Neuronal stem cell (in vitro differentiated cells): ENCODE measurements around the gene TMED3.

Experiments
- DNase-seq: peaks from one replicate; pipeline ENCODE4 v3.0.0-alpha.2; 2013; ENCODE audit warnings: low spot score
- H2AFZ ChIP-seq: one replicate; pipeline ENCODE4 v1.6.1; 2013; ENCODE audit warnings: mild to moderate bottlenecking, low read length, inconsistent platforms
- H2AK5ac ChIP-seq: 2 replicates; pipeline ENCODE4 v1.6.1; 2013; ENCODE audit warnings: low read depth, mild to moderate bottlenecking, inconsistent platforms, low read length, moderate library complexity, mixed read lengths
- H2BK120ac ChIP-seq: 2 replicates; pipeline ENCODE4 v1.6.1; 2013; ENCODE audit warnings: low read depth, mild to moderate bottlenecking, inconsistent platforms, low read length, moderate library complexity, mixed read lengths
- H2BK12ac ChIP-seq: one replicate; pipeline ENCODE4 v1.6.1; 2013; ENCODE audit warnings: low read length, inconsistent platforms
- H2BK15ac ChIP-seq: 2 replicates; pipeline ENCODE4 v1.6.1; 2013; ENCODE audit warnings: mild to moderate bottlenecking, low read length, inconsistent platforms, mixed read lengths
- H2BK5ac ChIP-seq: one replicate; pipeline ENCODE4 v1.6.1; 2013; ENCODE audit warnings: inconsistent platforms, mild to moderate bottlenecking, low read length, moderate library complexity
- H3K14ac ChIP-seq: one replicate; pipeline ENCODE4 v1.6.1; 2013; ENCODE audit warnings: low read length, inconsistent platforms
- H3K18ac ChIP-seq: 2 replicates; pipeline ENCODE4 v1.6.1; 2013; ENCODE audit warnings: low read length, inconsistent platforms
- H3K23ac ChIP-seq: 2 replicates; pipeline ENCODE4 v1.6.1; 2013; ENCODE audit warnings: low read depth, mild to moderate bottlenecking, mixed read lengths, low read length, inconsistent platforms; ENCODE audit not compliant: poor library complexity
- H3K27ac ChIP-seq: replicated peaks from 3 replicates; pipeline ENCODE4 v1.5.1; 2013; ENCODE audit warnings: low read length, inconsistent platforms
- H3K27me3 ChIP-seq, 3 experiments: 2 replicates each; pipeline ENCODE4 v1.6.1; 2013; ENCODE audit warnings: low read length in 3 of 3, mild to moderate bottlenecking in 2 of 3, inconsistent platforms in 1 of 3, low read depth in 1 of 3, mixed read lengths in 1 of 3, moderate library complexity in 1 of 3; ENCODE audit not compliant: control insufficient read depth in 3 of 3, insufficient read depth in 3 of 3
- H3K36me3 ChIP-seq, 2 donors: replicated peaks in 1 of 2; 2 replicates each; pipeline ENCODE4 v1.6.1; 2013; ENCODE audit warnings: low read length in 2 of 2; ENCODE audit not compliant: control insufficient read depth in 2 of 2, insufficient read depth in 2 of 2
- H3K4ac ChIP-seq: 2 replicates; pipeline ENCODE4 v1.6.1; 2013; ENCODE audit warnings: inconsistent platforms, mild to moderate bottlenecking, low read length, moderate library complexity
- H3K4me1 ChIP-seq, 2 donors: 1 replicate in 1 of 2; 2 replicates in 1 of 2; pipeline ENCODE4 v1.6.1; 2013; ENCODE audit warnings: low read length in 2 of 2, low read depth in 1 of 2; ENCODE audit not compliant: control insufficient read depth in 2 of 2, insufficient read depth in 1 of 2
- H3K4me2 ChIP-seq: one replicate; pipeline ENCODE4 v1.6.1; 2013; ENCODE audit warnings: mild to moderate bottlenecking, low read length, inconsistent platforms; ENCODE audit not compliant: insufficient read depth, poor library complexity, severe bottlenecking
- H3K4me3 ChIP-seq, 2 donors: 2 replicates each; pipeline ENCODE4 v1.5.1; 2013; ENCODE audit warnings: low read length in 2 of 2, mild to moderate bottlenecking in 2 of 2, inconsistent platforms in 1 of 2, moderate library complexity in 1 of 2
- H3K79me1 ChIP-seq: one replicate; pipeline ENCODE4 v1.6.1; 2013; ENCODE audit warnings: low read depth, mild to moderate bottlenecking, inconsistent platforms, low read length, moderate library complexity
- H3K9ac ChIP-seq: one replicate; pipeline ENCODE4 v1.6.1; 2013; ENCODE audit warnings: mild to moderate bottlenecking, low read depth, low read length, inconsistent platforms; ENCODE audit not compliant: poor library complexity
- H3K9me3 ChIP-seq, 2 donors: replicated peaks in 1 of 2; 2 replicates each; pipeline versions ENCODE3 to v1.6.1; 2013; ENCODE audit warnings: low read length in 2 of 2, mild to moderate bottlenecking in 2 of 2, inconsistent platforms in 1 of 2, low read depth in 1 of 2, mixed read lengths in 1 of 2, moderate library complexity in 1 of 2; ENCODE audit not compliant: control insufficient read depth in 2 of 2, insufficient read depth in 1 of 2
- H4K8ac ChIP-seq: one replicate; pipeline ENCODE4 v1.6.1; 2013; ENCODE audit warnings: low read depth, mild to moderate bottlenecking, inconsistent platforms, low read length, moderate library complexity
- H4K91ac ChIP-seq: one replicate; pipeline ENCODE4 v1.6.1; 2013; ENCODE audit warnings: low read length, low read depth, mild to moderate bottlenecking, inconsistent platforms; ENCODE audit not compliant: poor library complexity
- WGBS, 2 donors: extraction: QIAGEN DNeasy Blood & Tissue Kit; methylation state at CpG; one replicate each; pipeline ENCODE4 v1.1.7; 2013; ENCODE audit warnings: missing lambda C conversion rate in 2 of 2, mixed read lengths in 1 of 2; ENCODE audit not compliant: insufficient read length in 2 of 2, insufficient replicate concordance in 1 of 2; ENCODE audit errors: extremely low coverage in 2 of 2; 5-methylcytosine and 5-hydroxymethylcytosine counted together

TMED3 gene

DNA sequence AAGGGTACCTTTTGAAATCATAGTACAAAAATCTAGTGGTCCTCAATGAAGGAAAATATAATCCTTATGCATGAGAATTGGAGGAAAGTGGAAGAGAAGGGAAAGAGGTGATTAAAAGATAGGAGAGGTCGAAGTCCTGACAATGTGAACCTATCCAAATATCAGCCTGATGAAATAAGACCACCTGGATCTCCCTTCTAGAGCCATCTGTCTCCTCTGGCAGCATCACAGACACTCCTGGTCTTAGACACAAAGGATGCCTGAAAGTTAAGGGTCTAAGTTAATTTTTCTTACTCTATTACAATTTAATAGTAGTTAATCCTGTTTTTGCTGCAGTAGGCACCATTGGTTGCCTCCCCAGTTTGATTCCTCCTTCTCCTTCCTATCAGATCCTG is 11.1 kb upstream of the TMED3 start:
- Histone ChIP-seq H3K9me3 (no peaks in the 10 kb centered on the region), H4K8ac (no peak overlapping the region), H2BK12ac (no peak overlapping the region), H2BK120ac (no peak overlapping the region), H3K4me1 (no peaks in the 10 kb centered on the region), H3K14ac (no peak overlapping the region), H2BK15ac (no peak overlapping the region), H3K23ac (no peak overlapping the region), H3K27me3 (peaks cover 0 to 35% (median 2%) of the 10 kb centered on the region in 3 experiments), H2AK5ac (no peak overlapping the region), H3K27ac (no peak overlapping the region), H3K9ac (no peak overlapping the region), H3K79me1 (no peaks in the 10 kb centered on the region), H3K18ac (no peak overlapping the region), H3K4ac (no peak overlapping the region), H3K4me2 (no peak overlapping the region), H3K4me3 (no peak overlapping the region), H2BK5ac (no peak overlapping the region), H3K36me3 (no peaks in the 10 kb centered on the region), H4K91ac (no peak overlapping the region), H2AFZ (no peak overlapping the region)
- DNase-seq: no peak
- WGBS, 2 donors: no CpG with 5 or more reads among the region's 1 CpG

DNA sequence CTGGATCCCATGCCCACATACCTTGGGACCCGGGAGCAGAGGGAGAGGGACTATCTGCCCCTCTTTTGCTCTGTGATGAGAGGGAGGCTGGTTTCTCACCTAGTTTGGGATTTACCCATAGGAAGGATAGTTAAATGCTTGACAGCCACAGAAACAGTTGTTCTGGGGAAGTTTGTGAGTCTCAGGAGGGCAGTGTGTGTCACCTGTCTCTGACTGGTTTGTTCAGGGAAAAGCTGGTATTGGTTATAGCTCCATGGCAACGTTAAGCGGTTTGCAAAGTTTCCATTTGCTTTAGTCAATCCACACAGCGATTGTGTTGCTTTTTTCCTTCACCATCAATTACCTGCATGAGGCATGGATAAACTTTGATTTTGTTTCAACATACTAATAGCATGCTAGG is 3.7 kb upstream of the TMED3 start:
- H3K9ac ChIP-seq: no peak overlapping the region
- WGBS, 2 donors: no CpG with 5 or more reads among the region's 4 CpGs
- H3K27ac ChIP-seq: no peak overlapping the region
- H3K9me3 ChIP-seq: no peaks in the 10 kb centered on the region
- H2BK5ac ChIP-seq: no peak overlapping the region
- no peak for DNase-seq
- H3K27me3 ChIP-seq: peaks cover 0 to 42% (median 9%) of the 10 kb centered on the region in 3 experiments
- peaks cover 2% of the 10 kb centered on the region for H3K79me1 ChIP-seq
- H3K4me1 ChIP-seq: peaks cover 3 to 4% of the 10 kb centered on the region in 2 donors
- H2BK15ac ChIP-seq: no peak overlapping the region
- H3K14ac ChIP-seq: no peak overlapping the region
- no peak overlapping the region for H4K8ac ChIP-seq
- H4K91ac ChIP-seq: no peak overlapping the region
- no peak overlapping the region for H3K4ac ChIP-seq
- H3K18ac ChIP-seq: no peak overlapping the region
- H3K23ac ChIP-seq: no peak overlapping the region
- H2AK5ac ChIP-seq: no peak overlapping the region
- H2BK12ac ChIP-seq: no peak overlapping the region
- no peak overlapping the region for H2BK120ac ChIP-seq
- no peak overlapping the region for H3K4me2 ChIP-seq
- no peak overlapping the region for H3K4me3 ChIP-seq
- H3K36me3 ChIP-seq: no peaks in the 10 kb centered on the region
- no peak overlapping the region for H2AFZ ChIP-seq

DNA sequence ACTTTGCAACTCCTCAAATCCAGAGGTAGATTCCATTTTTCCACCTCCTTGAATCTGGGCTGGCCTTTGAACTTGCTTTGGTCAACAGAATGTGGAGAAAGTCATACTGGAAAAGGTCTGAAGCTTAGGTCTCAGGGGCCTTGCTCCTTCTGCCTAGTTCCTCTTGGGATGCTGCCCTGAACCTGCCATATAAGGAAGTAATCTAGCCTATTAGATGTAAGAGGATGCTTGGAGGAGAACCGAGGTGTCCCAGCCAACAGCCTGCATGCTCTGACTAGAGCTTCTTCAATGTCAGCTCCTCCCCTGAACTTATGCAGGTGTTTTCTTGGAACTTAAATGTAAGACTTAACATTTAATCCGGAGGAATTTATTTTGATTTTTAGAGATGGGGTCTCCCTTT is 2.0 kb upstream of the TMED3 start:
- Histone ChIP-seq H3K79me1 (peaks cover 3% of the 10 kb centered on the region), H3K4me3 (no peak overlapping the region), H3K9me3 (no peaks in the 10 kb centered on the region), H3K18ac (no peak overlapping the region), H2AFZ (no peak overlapping the region), H4K91ac (no peak overlapping the region), H3K4me2 (no peak overlapping the region), H3K27ac (no peak overlapping the region), H2BK120ac (no peak overlapping the region), H4K8ac (no peak overlapping the region), H2AK5ac (no peak overlapping the region), H3K4me1 (peaks cover 4 to 6% of the 10 kb centered on the region in 2 donors), H2BK5ac (no peak overlapping the region), H3K4ac (no peak overlapping the region), H3K14ac (no peak overlapping the region), H2BK15ac (no peak overlapping the region), H2BK12ac (no peak overlapping the region), H3K36me3 (peaks cover 4 to 11% of the 10 kb centered on the region in 2 donors), H3K23ac (no peak overlapping the region), H3K9ac (no peak overlapping the region), H3K27me3 (peaks cover 0 to 40% (median 9%) of the 10 kb centered on the region in 3 experiments)
- no peak for DNase-seq
- WGBS, 2 donors: no CpG with 5 or more reads among the region's 2 CpGs

GRCh38 chr15:79310612-79310984 is 314 bp upstream of the TMED3 start:
- Histone ChIP-seq H2BK5ac (no peak overlapping the region), H3K4me1 (peaks cover 4 to 6% of the 10 kb centered on the region in 2 donors), H3K36me3 (peaks cover 14 to 28% of the 10 kb centered on the region in 2 donors), H3K4me2 (peak overlapping the region; percentile 81), H4K91ac (no peak overlapping the region), H3K79me1 (peaks cover 3% of the 10 kb centered on the region), H3K9me3 (no peaks in the 10 kb centered on the region), H3K14ac (no peak overlapping the region), H3K9ac (peak overlapping the region; percentile 84), H4K8ac (no peak overlapping the region), H3K23ac (no peak overlapping the region), H2BK15ac (no peak overlapping the region), H3K4ac (no peak overlapping the region), H3K18ac (peak overlapping the region; percentile 54), H3K27ac (no peak overlapping the region), H2BK12ac (no peak overlapping the region), H2BK120ac (no peak overlapping the region), H3K4me3 (peak overlapping the region; percentile 82 to 95), H2AFZ (peak overlapping the region; percentile 99), H2AK5ac (no peak overlapping the region), H3K27me3 (peaks cover 0 to 31% (median 7%) of the 10 kb centered on the region in 3 experiments)
- DNase-seq: no peak
- WGBS, 2 donors: no CpG with 5 or more reads among the region's 17 CpGs
